HepG2 (cell line): Measurements from ENCODE around the gene UNC50. TPM values are rescaled to one million over a fixed set of nuclear protein-coding genes. Genes with fewer than 3 reads are reported as not detected.

Source experiments
- ARID5B ChIP-seq: IDR thresholded peaks from 2 replicates; pipeline ENCODE4 v1.4.0; 2020; ENCODE audit warnings: mild to moderate bottlenecking, missing genetic modification reagents
- ERF ChIP-seq: IDR thresholded peaks from 2 replicates; pipeline ENCODE4 v1.6.1; 2018; ENCODE audit warnings: missing biosample characterization, missing genetic modification reagents
- FOXC1 ChIP-seq: sonication (generic); formaldehyde crosslinking; IDR thresholded peaks from 2 replicates; pipeline ENCODE4 v1.8.0; 2022; ENCODE audit warnings: mild to moderate bottlenecking, missing genetic modification reagents, borderline replicate concordance
- GTF2F1 ChIP-seq: fragments of 150-350 bp; IDR thresholded peaks from 2 replicates; pipeline ENCODE4 v1.6.1; 2014; ENCODE audit warnings: low read length
- HNRNPLL ChIP-seq: fragments of 200-400 bp; formaldehyde crosslinking; IDR thresholded peaks from 2 replicates; pipeline ENCODE4 v1.6.1; 2017; ENCODE audit warnings: mild to moderate bottlenecking, low read depth, low read length; ENCODE audit not compliant: poor library complexity, severe bottlenecking
- HOXA7 ChIP-seq: sonication (generic); formaldehyde crosslinking; IDR thresholded peaks from 2 replicates; pipeline ENCODE4 v1.8.1; 2022; ENCODE audit warnings: mild to moderate bottlenecking, missing genetic modification reagents, moderate library complexity
- HOXD1 ChIP-seq: sonication (generic); formaldehyde crosslinking; IDR thresholded peaks from 2 replicates; pipeline ENCODE4 v1.5.0; 2020; ENCODE audit warnings: missing genetic modification reagents
- PHB2 ChIP-seq: fragments of 450-650 bp; IDR thresholded peaks from 2 replicates; pipeline ENCODE4 v1.6.1; 2018; ENCODE audit not compliant: partially characterized antibody
- PTBP1 ChIP-seq: fragments of 200-400 bp; formaldehyde crosslinking; IDR thresholded peaks from 2 replicates; pipeline ENCODE4 v1.6.1; 2018; ENCODE audit warnings: low read length, low read depth; ENCODE audit not compliant: poor library complexity, severe bottlenecking
- RCOR2 ChIP-seq: IDR thresholded peaks from 2 replicates; pipeline ENCODE4 v1.6.1; 2016; ENCODE audit warnings: missing biosample characterization, missing genetic modification reagents
- REST ChIP-seq, 2 experiments: IDR thresholded peaks; 2 replicates each; pipeline ENCODE4 v1.6.1; 2011 to 2012; ENCODE audit warnings: low read length in 2 of 2, borderline replicate concordance in 1 of 2, low read depth in 1 of 2, mild to moderate bottlenecking in 1 of 2, moderate library complexity in 1 of 2
- ZNF18 ChIP-seq: sonication (generic); formaldehyde crosslinking; IDR thresholded peaks from 2 replicates; pipeline ENCODE4 v1.8.0; 2022; ENCODE audit warnings: mild to moderate bottlenecking, missing genetic modification reagents; ENCODE audit not compliant: insufficient replicate concordance
- ZNF337 ChIP-seq: sonication (generic); formaldehyde crosslinking; IDR thresholded peaks from 2 replicates; pipeline ENCODE4 v1.5.1; 2020; ENCODE audit warnings: missing genetic modification reagents, low read depth, mild to moderate bottlenecking, borderline replicate concordance
- ZNF496 ChIP-seq: sonication (generic); formaldehyde crosslinking; IDR thresholded peaks from 2 replicates; pipeline ENCODE4 v1.8.1; 2023; ENCODE audit warnings: mild to moderate bottlenecking, moderate library complexity, missing genetic modification reagents; ENCODE audit not compliant: insufficient replicate concordance
- ZNF572 ChIP-seq: sonication (generic); formaldehyde crosslinking; IDR thresholded peaks from 2 replicates; pipeline ENCODE4 v1.5.1; 2020; ENCODE audit warnings: mild to moderate bottlenecking, missing genetic modification reagents
- ZNF607 ChIP-seq: sonication (generic); formaldehyde crosslinking; IDR thresholded peaks from 2 replicates; pipeline ENCODE4 v1.5.1; 2020; ENCODE audit warnings: missing genetic modification reagents, mild to moderate bottlenecking, borderline replicate concordance
- polyA plus RNA-seq, 8 experiments: library from polyadenylated mRNA; depleted of rRNA in 3 of 8; stranded (reverse) in 7 of 8; unstranded in 1 of 8; fragments of >200 nt; fragmentation: Illumina TruSeq in 4 of 8; extraction: Trizol in 4 of 8; gene quantifications; 2 replicates each; pipeline versions ENCODE4 v1.2.1 to v1.2.3, GENCODE V29; 2011 to 2016; ENCODE audit warnings: low read depth in 4 of 8, missing spikeins in 1 of 8, mixed read lengths in 1 of 8; ENCODE audit not compliant: insufficient read depth in 1 of 8
- total RNA-seq, 5 experiments: library from RNA; depleted of rRNA; stranded (reverse); fragments of >200 nt; fragmentation: Illumina TruSeq; extraction: Trizol; gene quantifications; 2 replicates each; pipeline ENCODE4 v1.2.3, GENCODE V29; 2016; ENCODE audit warnings: low read depth in 1 of 5
- TF ChIP-seq, protein P1 (sequence below): sonication (generic); formaldehyde crosslinking; IDR thresholded peaks from 2 replicates; pipeline ENCODE4 v1.4.0; 2020; ENCODE audit warnings: missing genetic modification reagents

The UNC50 gene
- total and polyA plus RNA-seq, 2 of the 13 experiments (the other 11 are each of a cell fraction or from before 2014, with no cell fraction given): 92.6 to 95.6 TPM

DNA sequence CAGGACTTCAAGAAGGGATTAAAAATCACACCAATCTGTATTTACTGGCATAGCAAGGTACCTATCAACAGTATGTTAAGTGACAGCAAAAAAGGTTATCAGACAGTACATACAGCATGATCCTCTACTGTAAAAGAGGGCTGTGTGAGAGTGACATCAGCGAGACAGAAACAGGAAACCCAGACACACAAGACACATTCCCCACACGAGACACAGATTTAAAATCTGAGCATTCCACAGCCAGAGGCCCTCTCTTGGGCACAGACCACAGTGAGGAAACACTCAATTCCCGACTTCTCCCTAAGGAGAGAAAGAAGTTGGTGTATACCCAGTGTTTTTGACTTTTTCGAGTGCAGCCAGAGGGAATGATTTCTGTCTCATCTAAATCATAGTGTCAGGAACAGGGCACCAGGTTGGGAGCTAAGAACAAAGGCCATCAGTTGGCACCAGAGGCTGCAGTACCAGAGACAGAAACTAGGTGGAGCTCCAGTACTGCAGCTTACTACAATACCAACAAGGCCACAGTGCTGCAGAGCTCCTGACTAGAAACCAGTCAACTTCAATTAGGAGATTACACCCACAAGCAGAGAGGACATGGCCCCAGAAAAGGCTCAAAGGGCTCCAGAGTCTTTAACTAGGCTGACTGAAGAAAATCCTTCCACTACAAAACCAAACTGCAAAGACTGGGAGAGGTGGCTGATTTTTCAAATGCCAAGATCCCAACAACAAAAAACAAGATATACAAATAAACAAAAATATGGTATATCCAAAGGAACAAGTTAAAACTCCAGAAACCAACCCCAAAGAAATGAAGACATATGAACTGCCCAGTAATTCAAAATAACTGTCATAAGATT is 41.0 kb downstream of the UNC50 start (continued):
- TF ChIP-seq ZNF496: no peak
- TF ChIP-seq ERF (CRISPR knock-in tag): peak; percentile 86
- TF ChIP-seq ZNF337: no peak
- TF ChIP-seq PTBP1: no peak
- TF ChIP-seq RCOR2 (CRISPR knock-in tag): no peak
- no peak for TF ChIP-seq HOXD1
- no peak for TF ChIP-seq GTF2F1
- 0 out of 2 replicates have a peak, but pooled peaks have one; percentile 43 for TF ChIP-seq ZNF572 (CRISPR knock-in tag)
- TF ChIP-seq, protein P1, sequence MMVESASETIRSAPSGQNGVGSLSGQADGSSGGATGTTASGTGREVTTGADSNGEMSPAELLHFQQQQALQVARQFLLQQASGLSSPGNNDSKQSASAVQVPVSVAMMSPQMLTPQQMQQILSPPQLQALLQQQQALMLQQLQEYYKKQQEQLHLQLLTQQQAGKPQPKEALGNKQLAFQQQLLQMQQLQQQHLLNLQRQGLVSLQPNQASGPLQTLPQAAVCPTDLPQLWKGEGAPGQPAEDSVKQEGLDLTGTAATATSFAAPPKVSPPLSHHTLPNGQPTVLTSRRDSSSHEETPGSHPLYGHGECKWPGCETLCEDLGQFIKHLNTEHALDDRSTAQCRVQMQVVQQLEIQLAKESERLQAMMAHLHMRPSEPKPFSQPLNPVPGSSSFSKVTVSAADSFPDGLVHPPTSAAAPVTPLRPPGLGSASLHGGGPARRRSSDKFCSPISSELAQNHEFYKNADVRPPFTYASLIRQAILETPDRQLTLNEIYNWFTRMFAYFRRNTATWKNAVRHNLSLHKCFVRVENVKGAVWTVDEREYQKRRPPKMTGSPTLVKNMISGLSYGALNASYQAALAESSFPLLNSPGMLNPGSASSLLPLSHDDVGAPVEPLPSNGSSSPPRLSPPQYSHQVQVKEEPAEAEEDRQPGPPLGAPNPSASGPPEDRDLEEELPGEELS (CRISPR knock-in tag): peak; percentile 19; the same call in 1 of the 2 replicates
- TF ChIP-seq ZNF18 (CRISPR knock-in tag): no peak
- TF ChIP-seq HNRNPLL: no peak
- TF ChIP-seq ARID5B (CRISPR knock-in tag): no peak
- no peak for TF ChIP-seq HOXA7 (CRISPR knock-in tag)
- no peak for TF ChIP-seq PHB2
- no peak for TF ChIP-seq ZNF607 (CRISPR knock-in tag)
- TF ChIP-seq REST (IDR thresholded peaks at IDR 0.05; ENCODE audit: borderline replicate concordance in 1 of 2, low read depth in 1 of 2, low read length in 2 of 2): no peak
- peak; percentile 47; the same call in 1 of the 2 replicates for TF ChIP-seq FOXC1
